Loucy (cell line): ENCODE measurements around the gene ACAD9.
A peak's percentile ranks its signal among the peaks of the same experiment; 100 is the strongest.

ENCODE experiments used
- H2AFZ ChIP-seq: fragments of 200-600 bp; sonication (generic); 2 replicates; pipeline ENCODE4 v1.6.0; 2016; ENCODE audit warnings: antibody characterized with exemption, mild to moderate bottlenecking, low read length, moderate library complexity
- H3F3A ChIP-seq: fragments of 200-600 bp; 2 replicates; pipeline ENCODE4 v1.6.0; 2016; ENCODE audit warnings: antibody characterized with exemption, low read depth, mild to moderate bottlenecking
- H3K27me3 ChIP-seq: fragments of 200-600 bp; sonication (generic); 2 replicates; pipeline ENCODE4 v1.6.1; 2014; ENCODE audit warnings: low read length, mild to moderate bottlenecking; ENCODE audit not compliant: insufficient read depth, poor library complexity, severe bottlenecking
- H3K36me3 ChIP-seq: fragments of 200-600 bp; sonication (generic); 2 replicates; pipeline ENCODE4 v1.6.1; 2016; ENCODE audit warnings: low read length; ENCODE audit not compliant: insufficient read depth
- H3K4me1 ChIP-seq: fragments of 200-600 bp; sonication (generic); 2 replicates; pipeline ENCODE4 v1.5.1; 2014; ENCODE audit warnings: low read length, mild to moderate bottlenecking; ENCODE audit not compliant: insufficient read depth, poor library complexity, severe bottlenecking
- H3K4me2 ChIP-seq: fragments of 200-600 bp; sonication (generic); 2 replicates; pipeline ENCODE4 v1.6.0; 2014; ENCODE audit warnings: antibody characterized with exemption, low read length, low read depth, mild to moderate bottlenecking; ENCODE audit not compliant: poor library complexity, severe bottlenecking
- H3K4me3 ChIP-seq: fragments of 200-600 bp; sonication (generic); 2 replicates; pipeline ENCODE4 v1.5.1; 2014; ENCODE audit warnings: low read length, mild to moderate bottlenecking, mixed read lengths; ENCODE audit not compliant: poor library complexity, severe bottlenecking
- H3K79me2 ChIP-seq: fragments of 200-600 bp; sonication (generic); 2 replicates; pipeline ENCODE4 v1.6.1; 2014; ENCODE audit warnings: low read length; ENCODE audit not compliant: insufficient read depth
- H3K9ac ChIP-seq: fragments of 200-600 bp; sonication (generic); 2 replicates; pipeline ENCODE4 v1.6.0; 2014; ENCODE audit warnings: mild to moderate bottlenecking, low read depth, low read length, moderate library complexity; ENCODE audit not compliant: poor library complexity, severe bottlenecking
- H3K9me2 ChIP-seq: fragments of 200-600 bp; sonication (generic); replicated peaks from 2 replicates; pipeline ENCODE4 v1.6.1; 2016; ENCODE audit warnings: low read depth, low read length, mixed read lengths
- H3K9me3 ChIP-seq: fragments of 200-600 bp; sonication (generic); 2 replicates; pipeline ENCODE4 v1.6.1; 2014; ENCODE audit warnings: mild to moderate bottlenecking, antibody characterized with exemption, low read length, low read depth; ENCODE audit not compliant: insufficient read depth
- H4K20me1 ChIP-seq: fragments of 200-600 bp; sonication (generic); 2 replicates; pipeline ENCODE4 v1.6.0; 2014; ENCODE audit warnings: antibody characterized with exemption, low read length, mild to moderate bottlenecking; ENCODE audit not compliant: insufficient read depth, poor library complexity, severe bottlenecking
- CTCF ChIP-seq: fragments of 200-600 bp; sonication (generic); conservative IDR thresholded peaks from 2 replicates; pipeline ENCODE4 v1.5.1; 2014; ENCODE audit warnings: mild to moderate bottlenecking, antibody characterized with exemption, low read length
- EZH2phosphoT487 ChIP-seq: fragments of 200-600 bp; IDR thresholded peaks from 2 replicates; pipeline ENCODE4 v1.6.1; 2018; ENCODE audit warnings: antibody characterized with exemption, mild to moderate bottlenecking, moderate library complexity, borderline replicate concordance

The ACAD9 gene

GRCh38 chr3:128949158-128949557 is 69.7 kb downstream of the ACAD9 start:
- no peaks in the 10 kb centered on the region for H4K20me1 ChIP-seq
- H2AFZ ChIP-seq, result no peak overlapping the region

GRCh38 chr3:128950223-128950938 is 71.0 kb downstream of the ACAD9 start:
- Histone ChIP-seq H3K36me3 (no peaks in the 10 kb centered on the region), H3K9me3 (no peaks in the 10 kb centered on the region), H3K9me2 (no peaks in the 10 kb centered on the region), H3K79me2 (no peaks in the 10 kb centered on the region), H3K4me1 (no peaks in the 10 kb centered on the region), H3K27me3 (no peaks in the 10 kb centered on the region), H3K4me3 (no peak overlapping the region), H3F3A (no peaks in the 10 kb centered on the region), H3K4me2 (no peak overlapping the region), H3K9ac (no peak overlapping the region), H2AFZ (peak overlapping the region; percentile 48; the same call in 1 of the 2 replicates), H4K20me1 (no peaks in the 10 kb centered on the region)
- TF ChIP-seq CTCF (peak; percentile 51), EZH2phosphoT487 (no peak)

More at GRCh38 chr3:128949158-128949557, 69.7 kb downstream of the ACAD9 start:
- Histone ChIP-seq H3K9me2 (no peaks in the 10 kb centered on the region), H3K9me3 (no peaks in the 10 kb centered on the region), H3K4me3 (no peak overlapping the region), H3K4me2 (no peak overlapping the region), H3K36me3 (no peaks in the 10 kb centered on the region), H3K9ac (no peak overlapping the region), H3F3A (no peaks in the 10 kb centered on the region), H3K79me2 (no peaks in the 10 kb centered on the region), H3K4me1 (no peaks in the 10 kb centered on the region), H3K27me3 (no peaks in the 10 kb centered on the region)
- TF ChIP-seq CTCF (no peak), EZH2phosphoT487 (no peak)

GRCh38 chr3:128956440-128956839 is 77.0 kb downstream of the ACAD9 start:
- Histone ChIP-seq H3K9me2 (no peaks in the 10 kb centered on the region), H3K4me1 (no peaks in the 10 kb centered on the region), H3K4me3 (no peak overlapping the region), H3K27me3 (no peaks in the 10 kb centered on the region), H3K79me2 (no peaks in the 10 kb centered on the region), H4K20me1 (no peaks in the 10 kb centered on the region), H3K9me3 (no peaks in the 10 kb centered on the region; the same call in 1 of the 2 replicates), H3K36me3 (no peaks in the 10 kb centered on the region), H3K4me2 (no peak overlapping the region), H3F3A (no peaks in the 10 kb centered on the region), H3K9ac (no peak overlapping the region), H2AFZ (no peak overlapping the region)
- TF ChIP-seq CTCF (no peak), EZH2phosphoT487 (no peak)
